Omental fat pad (tissue), 4 donors: ENCODE results near the gene AGAP1. TPM values are rescaled to one million over a fixed set of nuclear protein-coding genes. Genes with fewer than 3 reads are reported as not detected.

Source experiments
- ATAC-seq: fragments of 150-250 bp; one replicate; pipeline ENCODE4 v1.9.1; 2016; ENCODE audit warnings: mild to moderate bottlenecking, moderate library complexity; ENCODE audit not compliant: low FRiP score
- DNase-seq: peaks from one replicate; pipeline ENCODE4 v3.0.0-alpha.2; 2019; ENCODE audit warnings: low spot score
- CTCF ChIP-seq, 3 donors: fragments of 450-650 bp; IDR thresholded peaks; one replicate each; pipeline ENCODE4 v1.5.1; 2016 to 2017; ENCODE audit warnings: antibody characterized with exemption in 3 of 3, mild to moderate bottlenecking in 3 of 3, moderate library complexity in 2 of 3
- total RNA-seq, 4 donors: library from RNA; depleted of rRNA; stranded (reverse); fragments of >200 nt; gene quantifications; one replicate each; pipeline ENCODE4 v1.1.0, GENCODE V29; 2016

AGAP1 gene
- total RNA-seq, 4 donors from 2014 or later, result 15.5 to 24.3 (median 16.2) TPM

DNA sequence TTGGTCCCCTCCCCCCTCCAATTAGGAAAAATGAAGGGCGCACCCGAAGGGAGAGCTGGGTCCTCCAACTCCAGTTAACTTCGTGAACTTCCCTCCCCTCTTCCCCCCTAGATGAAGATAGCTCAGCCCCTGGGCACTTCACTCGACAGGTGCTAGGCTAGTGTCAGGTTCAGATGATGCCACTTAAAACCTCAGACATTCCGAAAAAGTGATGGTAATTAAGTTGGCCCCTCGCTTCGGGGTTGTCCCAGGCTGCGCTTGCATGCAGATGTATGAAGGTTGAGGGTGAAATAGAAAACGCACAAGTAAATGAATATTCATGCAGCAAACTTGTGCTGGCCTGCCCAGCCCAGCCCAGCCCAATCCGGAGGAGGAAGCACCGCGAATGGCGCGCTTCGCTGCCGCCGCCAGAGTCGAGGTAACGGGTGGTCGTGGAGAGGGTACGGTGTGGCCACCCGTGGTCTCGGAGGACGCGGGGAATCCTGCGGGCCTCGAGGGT lies 677.4 kb downstream of the AGAP1 start:
- ATAC-seq (no peak), DNase-seq (no peak)
- no peak for TF ChIP-seq CTCF (IDR thresholded peaks at IDR 0.05)

DNA sequence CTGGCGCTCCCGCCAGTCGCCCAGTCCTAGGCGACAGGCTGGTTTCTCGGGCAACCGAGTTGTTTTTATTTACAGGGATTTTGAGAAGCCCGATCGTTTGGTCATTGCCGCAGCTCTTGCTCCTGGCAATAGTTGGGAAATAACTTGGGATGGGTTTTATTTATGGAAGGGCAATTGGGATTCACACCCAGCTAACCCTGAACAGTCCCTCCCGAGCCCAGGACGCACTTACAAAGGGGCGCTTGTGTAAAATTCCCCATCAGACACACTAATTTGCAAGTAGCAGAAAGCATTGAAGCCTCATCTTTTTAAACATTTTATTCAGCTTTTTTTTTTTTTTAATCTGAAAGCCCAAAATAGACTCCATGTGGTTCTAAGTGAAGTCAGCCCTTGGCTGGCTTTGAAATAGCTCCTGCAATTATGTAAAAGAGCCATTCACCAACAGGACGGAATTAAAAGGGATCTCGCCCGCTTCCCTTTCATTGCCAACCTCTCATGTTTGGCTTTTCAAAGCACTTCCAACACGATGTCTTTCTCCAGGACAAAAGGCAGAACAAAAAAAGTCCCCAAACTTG lies 677.9 kb downstream of the AGAP1 start:
- DNase-seq, result no peak
- no peak for TF ChIP-seq CTCF (IDR thresholded peaks at IDR 0.05)
- ATAC-seq, result no peak

- ATAC-seq (no peak), DNase-seq (no peak)
- TF ChIP-seq CTCF (IDR thresholded peaks at IDR 0.05), result no peak
These were observed 678.6 kb downstream of the AGAP1 start for GRCh38 chr2:236172255-236173035.

DNA sequence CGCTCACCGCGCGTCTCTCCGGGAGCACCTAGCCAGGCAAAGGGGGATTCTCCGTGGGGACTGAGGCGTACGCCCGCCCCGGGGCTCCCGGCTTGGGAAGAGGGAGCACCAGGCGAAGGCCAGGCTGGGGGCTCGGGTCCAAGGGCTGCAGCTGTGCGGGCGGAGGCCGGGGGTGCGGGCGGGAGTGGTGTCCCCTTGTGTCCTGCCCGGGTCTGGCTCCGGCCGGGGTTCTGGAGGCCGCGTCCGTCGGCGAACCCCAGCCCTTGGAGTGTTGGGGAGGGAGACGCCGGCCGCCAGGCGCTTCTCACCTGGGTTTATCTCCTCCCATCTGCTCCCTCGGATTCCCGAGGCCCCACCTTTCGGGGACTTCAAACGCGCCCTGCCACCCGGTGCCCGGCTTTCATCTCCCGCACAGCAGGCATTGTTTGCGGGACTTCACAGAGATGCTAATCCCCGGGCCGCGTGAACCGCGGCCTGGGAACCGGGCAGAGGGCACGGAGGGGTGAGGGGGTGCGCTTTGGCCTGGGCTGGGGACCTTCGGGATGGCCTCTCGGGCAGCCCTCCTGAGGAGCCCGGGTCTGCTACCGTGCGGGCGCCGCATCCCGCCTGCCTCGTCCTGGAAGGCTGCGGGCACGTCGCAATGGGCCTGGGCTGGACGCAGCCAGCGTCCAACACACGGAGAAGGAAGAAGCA lies 679.3 kb downstream of the AGAP1 start:
- ATAC-seq (no peak), DNase-seq (peak; percentile 15)
- no peak for TF ChIP-seq CTCF (IDR thresholded peaks at IDR 0.05)

DNA sequence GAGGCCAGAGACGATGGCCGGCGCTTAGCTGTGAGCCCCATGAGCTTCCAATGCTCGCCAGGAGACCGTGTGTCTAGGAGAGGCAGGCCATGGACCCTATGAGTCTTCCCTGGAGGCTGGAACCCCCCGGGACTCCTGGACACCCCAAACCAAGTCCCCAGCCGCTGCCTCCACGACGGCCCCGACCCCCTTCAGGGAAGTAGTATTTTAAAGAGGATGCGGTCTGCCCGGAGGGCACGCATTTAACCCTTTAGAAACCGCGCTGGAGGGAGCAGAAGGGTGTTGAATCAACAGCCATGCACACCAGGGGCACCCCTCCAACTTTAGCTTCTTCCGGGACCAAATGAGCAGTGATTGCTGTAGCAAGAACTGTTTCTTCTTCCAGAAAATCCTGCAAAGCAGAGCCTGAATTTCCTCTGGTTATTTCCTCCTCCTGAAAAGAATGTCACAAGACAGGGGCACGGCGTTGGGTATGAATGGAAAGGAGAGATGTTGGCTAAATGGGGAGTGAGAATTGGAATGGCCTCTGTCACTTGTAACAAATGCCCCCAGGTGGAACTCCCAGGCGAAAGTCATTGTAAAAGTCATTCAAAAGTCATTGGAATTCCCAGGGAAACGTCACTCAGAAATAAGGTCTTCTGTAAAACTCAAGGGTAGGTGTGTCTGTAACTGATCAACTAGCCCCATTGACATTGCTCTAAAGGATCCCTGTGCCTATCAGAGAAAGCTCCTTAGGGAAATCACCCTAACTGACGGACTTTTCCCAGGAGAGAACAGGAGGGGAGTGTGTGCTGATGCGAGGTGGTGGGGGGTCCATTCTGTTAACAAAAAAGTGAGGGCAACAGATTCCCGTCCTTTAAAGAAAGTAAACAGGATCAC lies 680.1 kb downstream of the AGAP1 start:
- DNase-seq, result no peak
- no peak for ATAC-seq
- no peak for TF ChIP-seq CTCF (IDR thresholded peaks at IDR 0.05)

GRCh38 chr2:236175548-236176150 lies 681.8 kb downstream of the AGAP1 start:
- ATAC-seq, result no peak
- no peak for DNase-seq
- no peak for TF ChIP-seq CTCF (IDR thresholded peaks at IDR 0.05)
